ENCODE data around the gene NMRK2. TPM values are rescaled to one million over a fixed set of nuclear protein-coding genes. Genes with fewer than 3 reads are reported as not detected.

NMRK2 gene
- total and polyA plus RNA-seq, 4 donors = 0.13 to 1.0 (median 0.26) TPM; not detected in 1

DNA sequence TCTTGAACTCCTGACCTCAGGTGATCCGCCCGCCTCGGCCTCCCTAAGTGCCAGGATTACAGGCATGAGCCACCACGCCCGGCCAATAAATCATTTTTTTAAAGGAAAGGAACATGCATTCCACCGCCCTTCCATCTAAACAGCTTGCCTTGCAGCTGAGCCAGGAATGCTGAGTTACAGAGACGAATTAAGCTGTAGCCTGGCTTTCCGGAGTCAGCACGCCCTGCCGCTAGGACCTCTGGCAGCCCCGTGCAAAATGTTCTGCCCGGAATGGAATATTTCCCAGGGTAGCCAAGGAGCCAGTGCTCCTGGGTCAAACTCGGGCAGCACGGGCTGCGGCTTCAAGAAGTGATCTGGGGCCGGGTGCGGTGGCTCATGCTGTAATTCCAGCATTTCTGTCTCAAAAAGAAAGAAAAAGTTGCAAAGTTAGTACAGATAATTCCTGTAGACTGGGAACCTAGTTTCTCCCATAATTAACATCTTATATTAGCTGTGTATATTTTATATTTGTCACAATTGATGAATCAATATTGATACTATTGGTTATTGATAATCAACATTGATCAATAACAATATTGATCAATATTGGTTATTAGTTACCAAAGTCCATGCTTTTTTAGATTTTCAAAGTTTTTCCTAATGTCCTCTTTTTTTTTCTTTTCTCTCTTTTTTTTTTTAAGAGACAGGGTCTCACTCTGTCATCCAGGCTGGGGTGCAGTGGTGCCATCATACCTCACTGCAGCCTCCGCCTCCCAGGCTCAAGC lies 33.2 kb upstream of the NMRK2 start:
- Histone ChIP-seq H3K36me3 (ENCODE audit: control insufficient read depth in 4 of 4, insufficient read depth in 4 of 4, low read length in 4 of 4) (no peaks in the 10 kb centered on the region), H3K9me3 (ENCODE audit: control insufficient read depth in 4 of 4, insufficient read depth in 3 of 4, low read length in 3 of 4) (peaks cover 0 to 11% (median 0%) of the 10 kb centered on the region in 4 donors), H3K27ac (ENCODE audit: low read depth in 1 of 2, low read length in 1 of 2) (no peak overlapping the region), H3K9ac (ENCODE audit: insufficient read depth in 1 of 2, low read length in 2 of 2) (no peak overlapping the region), H3K4me3 (no peak overlapping the region), H3K27me3 (ENCODE audit: control insufficient read depth in 3 of 3, insufficient read depth in 3 of 3, low read length in 2 of 3) (no peaks in the 10 kb centered on the region), H3K4me1 (ENCODE audit: control insufficient read depth in 5 of 5, insufficient read depth in 5 of 5, low read length in 5 of 5) (no peaks in the 10 kb centered on the region)
- TF ChIP-seq CTCF (IDR thresholded peaks at IDR 0.05; ENCODE audit: control extremely low read depth, extremely low read depth) = no peak
- no peak for ATAC-seq (ENCODE audit: insufficient read depth, low FRiP score)
- DNase-seq = no peak
- WGBS, 2 donors = 63 to 70% methylated on average over 18 of the region's 18 CpGs

DNA sequence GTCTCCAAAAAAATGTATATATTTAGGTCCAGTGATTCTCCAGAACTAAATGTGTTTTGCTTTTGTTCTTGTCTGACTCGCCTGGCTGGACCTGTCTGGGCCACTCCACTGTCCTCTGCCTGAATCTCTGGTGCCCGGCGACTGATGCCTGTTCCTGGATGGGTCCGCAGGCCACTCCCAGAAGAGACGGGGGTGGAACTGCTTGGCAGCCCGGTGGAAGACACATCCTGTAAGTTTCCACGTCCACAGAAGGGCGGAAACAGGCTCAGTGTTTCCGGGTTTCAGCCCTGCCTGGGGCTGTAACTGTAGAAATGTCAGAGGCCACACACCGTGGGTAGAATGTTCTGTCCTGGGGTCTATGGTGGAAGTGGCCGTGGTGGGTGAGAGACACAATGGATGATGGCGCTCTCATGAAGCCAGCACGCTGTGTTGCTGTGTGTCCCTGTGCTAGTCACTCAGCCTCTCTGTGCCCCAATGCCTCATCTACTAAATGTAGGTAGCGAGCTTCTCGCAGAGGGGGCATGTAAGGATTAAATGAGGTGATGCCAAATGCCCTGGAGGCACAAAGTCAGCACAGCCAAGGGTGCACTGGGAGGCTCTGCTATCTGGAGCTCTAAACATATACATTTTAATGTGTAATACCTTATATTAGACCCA lies 30.4 kb upstream of the NMRK2 start:
- 72 to 78% methylated on average over 15 of the region's 15 CpGs for WGBS, 2 donors

GRCh38 chr19:3904233-3904632 lies 28.6 kb upstream of the NMRK2 start:
- TF ChIP-seq CTCF (IDR thresholded peaks at IDR 0.05; ENCODE audit: control extremely low read depth, extremely low read depth) = no peak
- H3K36me3 ChIP-seq (ENCODE audit: control insufficient read depth in 4 of 4, insufficient read depth in 4 of 4, low read length in 4 of 4) = no peaks in the 10 kb centered on the region
- ATAC-seq (ENCODE audit: insufficient read depth, low FRiP score) (no peak), DNase-seq (no peak)
- H3K9ac ChIP-seq (ENCODE audit: insufficient read depth in 1 of 2, low read length in 2 of 2) = no peak overlapping the region
- WGBS, 2 donors = 90 to 96% methylated on average over 8 of the region's 8 CpGs
- H3K9me3 ChIP-seq (ENCODE audit: control insufficient read depth in 4 of 4, insufficient read depth in 3 of 4, low read length in 3 of 4) = peaks cover 0 to 3% (median 0%) of the 10 kb centered on the region in 4 donors
- no peaks in the 10 kb centered on the region for H3K4me1 ChIP-seq (ENCODE audit: control insufficient read depth in 5 of 5, insufficient read depth in 5 of 5, low read length in 5 of 5)
- H3K27ac ChIP-seq (ENCODE audit: low read depth in 1 of 2, low read length in 1 of 2) = no peak overlapping the region
- H3K4me3 ChIP-seq = no peak overlapping the region
- no peaks in the 10 kb centered on the region for H3K27me3 ChIP-seq (ENCODE audit: control insufficient read depth in 3 of 3, insufficient read depth in 3 of 3, low read length in 2 of 3)

More for the DNA sequence above, 30.4 kb upstream of the NMRK2 start:
- DNase-seq = no peak
- Histone ChIP-seq H3K36me3 (ENCODE audit: control insufficient read depth in 4 of 4, insufficient read depth in 4 of 4, low read length in 4 of 4) (no peaks in the 10 kb centered on the region), H3K27me3 (ENCODE audit: control insufficient read depth in 3 of 3, insufficient read depth in 3 of 3, low read length in 2 of 3) (no peaks in the 10 kb centered on the region), H3K4me3 (no peak overlapping the region), H3K9ac (ENCODE audit: insufficient read depth in 1 of 2, low read length in 2 of 2) (no peak overlapping the region), H3K4me1 (ENCODE audit: control insufficient read depth in 5 of 5, insufficient read depth in 5 of 5, low read length in 5 of 5) (no peaks in the 10 kb centered on the region), H3K9me3 (ENCODE audit: control insufficient read depth in 4 of 4, insufficient read depth in 3 of 4, low read length in 3 of 4) (peaks cover 0 to 11% (median 0%) of the 10 kb centered on the region in 4 donors), H3K27ac (ENCODE audit: low read depth in 1 of 2, low read length in 1 of 2) (no peak overlapping the region)
- no peak for ATAC-seq (ENCODE audit: insufficient read depth, low FRiP score)
- no peak for TF ChIP-seq CTCF (IDR thresholded peaks at IDR 0.05; ENCODE audit: control extremely low read depth, extremely low read depth)

Measured in lung (tissue), 12 donors.